ENCODE results near the gene CLDN15.

The CLDN15 gene

DNA sequence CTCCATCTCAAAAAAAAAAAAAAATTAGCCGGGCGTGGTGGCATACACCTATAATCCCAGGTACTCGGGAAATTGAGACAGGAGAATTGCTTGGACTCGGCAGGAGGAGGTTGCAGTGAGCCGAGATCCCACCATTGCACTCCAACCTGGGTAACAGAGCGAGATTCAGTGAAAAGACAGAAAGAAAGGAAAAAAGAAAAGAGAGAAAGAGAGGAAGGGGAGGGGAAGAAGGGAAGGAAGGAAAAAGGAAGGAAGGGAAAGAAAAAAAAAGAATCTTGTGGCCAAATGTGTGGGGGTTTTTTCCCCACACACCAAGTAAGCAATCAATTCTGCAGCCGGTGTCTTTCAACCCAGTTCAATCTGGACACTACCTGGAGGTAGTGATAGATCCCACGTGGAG, 48.5 kb downstream of the CLDN15 start:
- Histone ChIP-seq H3K9me3 (ENCODE audit: control insufficient read depth, insufficient read depth, low read length) (no peaks in the 10 kb centered on the region), H3K9ac (ENCODE audit: low read depth, low read length) (no peak overlapping the region), H3K27ac (ENCODE audit: low read depth, low read length) (no peak overlapping the region), H3K27me3 (ENCODE audit: control insufficient read depth, insufficient read depth, low read length) (no peaks in the 10 kb centered on the region), H3K4me1 (ENCODE audit: control insufficient read depth, insufficient read depth, low read length) (peaks cover 2% of the 10 kb centered on the region; the same call in 1 of the 2 replicates), H3K4me3 (ENCODE audit: low read depth, low read length) (no peak overlapping the region), H3K36me3 (ENCODE audit: control insufficient read depth, insufficient read depth, low read length) (no peaks in the 10 kb centered on the region)

DNA sequence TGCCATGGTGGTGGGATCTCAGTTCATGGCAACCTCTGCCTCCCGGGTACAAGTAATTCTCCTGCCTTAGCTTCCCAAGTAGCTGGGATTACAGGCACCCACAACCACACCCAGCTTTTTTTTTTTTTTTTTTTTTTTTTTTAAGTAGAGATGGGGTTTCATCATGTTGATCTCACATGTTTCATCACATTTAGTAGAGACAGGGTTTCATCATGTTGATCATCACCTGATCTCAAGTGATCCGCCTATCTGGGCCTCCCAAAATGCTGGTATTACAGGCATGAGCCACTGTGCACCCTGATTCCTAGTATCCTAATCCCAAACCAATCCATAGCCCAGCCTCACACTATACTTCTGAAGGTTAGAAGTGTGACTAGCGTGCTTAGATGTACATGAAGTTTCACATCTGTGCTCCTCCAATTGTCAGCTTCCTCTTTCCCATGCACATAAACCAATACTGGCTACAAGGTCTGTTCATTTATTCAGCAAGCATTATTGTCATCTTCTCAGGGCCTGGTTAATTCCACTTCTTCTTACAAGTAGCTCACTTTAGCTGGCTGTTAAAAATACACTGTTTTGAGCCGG, 50.7 kb downstream of the CLDN15 start:
- H3K4me1 ChIP-seq (ENCODE audit: control insufficient read depth, insufficient read depth, low read length) = 0 out of 2 replicates have a peak, but pooled peaks cover 5% of the 10 kb centered on the region
- no peak overlapping the region for H3K27ac ChIP-seq (ENCODE audit: low read depth, low read length)
- H3K9ac ChIP-seq (ENCODE audit: low read depth, low read length) = no peak overlapping the region
- H3K4me3 ChIP-seq (ENCODE audit: low read depth, low read length) = no peak overlapping the region
- H3K27me3 ChIP-seq (ENCODE audit: control insufficient read depth, insufficient read depth, low read length) = no peaks in the 10 kb centered on the region
- H3K9me3 ChIP-seq (ENCODE audit: control insufficient read depth, insufficient read depth, low read length) = no peaks in the 10 kb centered on the region
- H3K36me3 ChIP-seq (ENCODE audit: control insufficient read depth, insufficient read depth, low read length) = no peaks in the 10 kb centered on the region

DNA sequence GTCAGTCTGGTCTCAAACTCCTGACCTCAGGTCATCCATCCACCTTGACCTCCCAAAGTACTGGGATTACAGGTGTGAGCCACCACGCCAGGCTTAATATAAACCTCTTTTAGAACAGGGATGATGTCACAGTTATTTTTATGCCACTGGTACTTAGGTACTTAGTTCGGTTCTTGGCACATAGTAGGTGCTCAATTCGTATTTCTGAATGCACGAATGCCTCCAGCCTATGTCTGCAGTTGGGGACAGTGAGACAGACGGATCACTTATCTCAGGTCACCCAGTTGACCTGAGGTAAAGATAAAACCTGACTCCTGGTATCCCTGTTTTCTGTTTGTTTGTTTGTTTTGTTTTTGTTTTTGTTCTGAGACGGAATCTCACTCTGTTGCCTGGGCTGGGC, 51.4 kb downstream of the CLDN15 start:
- H3K9me3 ChIP-seq (ENCODE audit: control insufficient read depth, insufficient read depth, low read length) = no peaks in the 10 kb centered on the region
- 0 out of 2 replicates have a peak, but pooled peaks cover 5% of the 10 kb centered on the region for H3K4me1 ChIP-seq (ENCODE audit: control insufficient read depth, insufficient read depth, low read length)
- peaks cover 3% of the 10 kb centered on the region; the same call in 1 of the 2 replicates for H3K27me3 ChIP-seq (ENCODE audit: control insufficient read depth, insufficient read depth, low read length)
- H3K4me3 ChIP-seq (ENCODE audit: low read depth, low read length) = no peak overlapping the region
- H3K36me3 ChIP-seq (ENCODE audit: control insufficient read depth, insufficient read depth, low read length) = no peaks in the 10 kb centered on the region
- H3K27ac ChIP-seq (ENCODE audit: low read depth, low read length) = no peak overlapping the region
- no peak overlapping the region for H3K9ac ChIP-seq (ENCODE audit: low read depth, low read length)

DNA sequence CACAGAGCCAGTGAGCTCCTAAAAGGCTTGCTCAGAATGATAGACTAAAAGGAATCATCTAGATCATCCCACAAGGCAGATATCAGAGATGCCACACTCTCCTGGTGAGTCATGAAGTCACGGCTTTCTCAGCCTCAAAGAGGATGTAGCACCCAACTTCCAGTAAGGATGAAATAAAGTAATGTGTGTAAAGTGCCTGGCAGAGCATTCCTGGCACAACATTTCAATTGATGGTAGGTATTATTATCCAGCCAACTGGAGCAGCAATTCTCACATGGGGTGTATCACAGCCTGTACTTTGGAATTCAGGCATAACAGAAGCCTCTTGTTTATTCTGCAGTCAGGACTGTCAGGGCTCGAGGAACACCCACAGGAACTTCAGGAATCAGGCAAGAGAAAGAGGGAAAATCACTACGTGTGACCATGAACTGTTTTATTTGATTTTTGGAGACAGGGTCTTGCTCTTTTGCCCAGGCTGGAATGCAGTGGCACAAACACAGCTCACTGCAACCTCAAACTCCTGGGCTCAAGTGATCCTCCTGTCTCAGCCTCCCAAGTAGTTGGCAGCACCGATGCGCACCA, 52.3 kb downstream of the CLDN15 start:
- Histone ChIP-seq H3K4me3 (ENCODE audit: low read depth, low read length) (no peak overlapping the region), H3K27ac (ENCODE audit: low read depth, low read length) (no peak overlapping the region), H3K36me3 (ENCODE audit: control insufficient read depth, insufficient read depth, low read length) (no peaks in the 10 kb centered on the region), H3K4me1 (ENCODE audit: control insufficient read depth, insufficient read depth, low read length) (0 out of 2 replicates have a peak, but pooled peaks cover 5% of the 10 kb centered on the region), H3K9ac (ENCODE audit: low read depth, low read length) (no peak overlapping the region), H3K9me3 (ENCODE audit: control insufficient read depth, insufficient read depth, low read length) (no peaks in the 10 kb centered on the region), H3K27me3 (ENCODE audit: control insufficient read depth, insufficient read depth, low read length) (peaks cover 11% of the 10 kb centered on the region)
